HG03571 (cell line): Measurements from ENCODE around the gene FYB1.

Experiments
- ATAC-seq: cut with Tn5 transposase; IDR thresholded peaks from one replicate; pipeline ENCODE4 v1.9.1; 2021; ENCODE audit not compliant: unreplicated experiment

Gene FYB1

GRCh38 chr5:39092581-39093351 is 126.6 kb downstream of the FYB1 start:
- ATAC-seq, result no peak

GRCh38 chr5:39091940-39092580 is 127.3 kb downstream of the FYB1 start:
- no peak for ATAC-seq

GRCh38 chr5:39083968-39084367 is 135.4 kb downstream of the FYB1 start:
- ATAC-seq, result no peak

GRCh38 chr5:39082995-39083394 is 136.4 kb downstream of the FYB1 start:
- no peak for ATAC-seq

GRCh38 chr5:39080597-39081204 is 138.7 kb downstream of the FYB1 start:
- ATAC-seq, result no peak

GRCh38 chr5:39080168-39080567 is 139.2 kb downstream of the FYB1 start:
- no peak for ATAC-seq

- ATAC-seq, result no peak
Observed at GRCh38 chr5:39079147-39079546, 140.2 kb downstream of the FYB1 start.

- ATAC-seq, result no peak
Observed at GRCh38 chr5:39076757-39077728, 142.3 kb downstream of the FYB1 start.

- ATAC-seq, result no peak
Observed at GRCh38 chr5:39076101-39076756, 143.1 kb downstream of the FYB1 start.

- ATAC-seq, result peak; percentile 63
Observed at GRCh38 chr5:39074017-39074814, 145.1 kb downstream of the FYB1 start, which contains the start of gene RICTOR. RICTOR (minus strand) TSS chr5:39074399; CDS start chr5:39074377, 22 bp downstream.

- peak; percentile 30 for ATAC-seq
Observed at GRCh38 chr5:39073767-39074016, 145.7 kb downstream of the FYB1 start.

- peak; percentile 44 for ATAC-seq
Observed at GRCh38 chr5:39072925-39073766, 146.2 kb downstream of the FYB1 start.

- ATAC-seq, result no peak
Observed at GRCh38 chr5:39068099-39068498, 151.3 kb downstream of the FYB1 start.

GRCh38 chr5:39064450-39064849 is 154.9 kb downstream of the FYB1 start:
- ATAC-seq, result no peak

- ATAC-seq, result no peak
Observed at GRCh38 chr5:39063037-39063436, 156.3 kb downstream of the FYB1 start.

GRCh38 chr5:39062530-39062929 is 156.8 kb downstream of the FYB1 start:
- no peak for ATAC-seq

GRCh38 chr5:39062104-39062503 is 157.3 kb downstream of the FYB1 start:
- no peak for ATAC-seq

- no peak for ATAC-seq
Observed at GRCh38 chr5:39059064-39059463, 160.3 kb downstream of the FYB1 start.
